NCI-H187 treated with DMSO at 0.1 percent for 48 hours (cell line): ENCODE measurements around the gene MICALL1.
"Not testable (repeated sequence)": the region's sequence is repeated elsewhere in the genome, so short reads cannot be mapped to it uniquely, and the experiment has no call there.

Source experiments
- DNase-seq: peaks from one replicate; lab custom pipeline; 2025; lab: John Stamatoyannopoulos, UW

The MICALL1 gene

DNA sequence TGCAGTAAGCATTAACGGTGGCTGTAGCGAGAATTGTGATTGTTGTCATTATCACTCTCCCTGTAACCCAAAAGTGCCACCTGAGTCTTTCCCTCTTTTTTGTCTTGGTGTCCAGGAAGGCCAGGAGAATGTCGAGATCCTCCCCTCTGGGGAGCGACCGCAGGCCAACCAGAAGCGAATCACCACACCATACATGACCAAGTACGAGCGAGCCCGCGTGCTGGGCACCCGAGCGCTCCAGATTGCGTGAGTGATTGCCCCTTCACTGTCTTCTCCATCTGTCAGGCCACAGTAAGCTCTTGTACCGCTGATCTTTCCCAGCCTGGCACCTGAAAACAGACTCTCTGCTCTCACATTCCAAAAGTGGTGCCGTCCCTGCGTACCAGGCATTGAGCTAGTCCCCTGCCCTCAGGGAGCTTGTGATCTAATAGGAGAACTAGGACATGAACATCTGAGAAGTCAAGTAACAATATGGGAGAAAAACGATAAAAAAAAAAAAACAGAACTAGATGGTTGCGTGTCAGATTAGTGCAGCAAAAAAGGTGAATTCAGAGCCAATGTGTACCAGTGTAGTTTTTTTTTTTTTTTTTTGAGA lies 53.2 kb downstream of the MICALL1 start:
- DNase-seq: no peak

DNA sequence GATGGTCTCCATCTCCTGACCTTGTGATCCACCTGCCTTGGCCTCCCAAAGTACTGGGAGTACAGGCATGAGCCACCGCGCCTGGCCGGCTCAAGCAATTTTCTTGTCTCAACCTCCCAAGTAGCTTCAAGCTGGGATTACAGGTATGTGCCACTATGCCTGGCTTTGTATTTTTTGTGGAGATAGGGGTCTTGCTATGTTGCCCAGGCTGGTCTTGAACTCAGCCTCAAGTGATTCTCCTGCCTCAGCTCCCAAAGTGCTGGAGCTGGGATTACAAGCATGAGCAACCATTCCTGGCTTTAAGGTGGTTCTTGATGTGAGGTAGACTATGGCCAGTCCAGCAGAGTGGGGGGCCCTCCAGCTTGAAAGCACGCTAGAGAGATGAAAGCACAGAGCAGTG lies 55.0 kb downstream of the MICALL1 start:
- no peak for DNase-seq

DNA sequence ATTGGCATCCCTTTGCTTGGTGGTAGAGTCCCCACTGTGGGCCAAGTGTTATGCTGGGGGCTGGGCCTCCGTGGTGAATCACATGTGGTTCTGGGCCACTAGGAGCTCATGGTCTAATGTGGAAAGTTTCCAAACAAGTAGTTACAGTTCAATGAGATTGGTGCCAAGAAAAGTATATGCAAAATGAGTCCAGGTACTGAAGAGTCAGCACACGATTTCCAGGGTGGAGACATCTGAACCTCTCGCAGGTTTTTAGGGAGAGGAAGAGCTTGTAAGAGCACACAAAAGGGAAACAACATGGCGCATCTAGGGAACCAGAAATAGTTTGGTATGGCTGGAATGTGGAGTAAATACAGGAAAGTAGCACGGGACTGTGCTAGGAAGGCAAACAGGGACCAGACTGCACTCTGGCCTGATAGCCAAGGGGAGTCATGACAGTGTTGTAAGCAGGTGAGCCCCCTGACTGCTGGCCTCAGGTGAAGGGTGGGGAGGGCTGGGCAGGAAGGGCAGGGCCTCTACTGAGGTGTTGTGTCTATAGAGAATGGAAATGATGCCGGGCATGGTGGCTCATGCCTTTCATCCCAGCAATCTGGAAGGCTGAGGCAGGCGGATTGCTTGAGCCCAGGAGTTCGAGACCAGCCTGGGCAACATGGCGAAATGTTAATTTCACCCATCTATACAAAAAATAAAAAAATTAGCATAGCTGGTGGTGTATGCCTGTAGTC lies 60.0 kb downstream of the MICALL1 start:
- DNase-seq: no peak

DNA sequence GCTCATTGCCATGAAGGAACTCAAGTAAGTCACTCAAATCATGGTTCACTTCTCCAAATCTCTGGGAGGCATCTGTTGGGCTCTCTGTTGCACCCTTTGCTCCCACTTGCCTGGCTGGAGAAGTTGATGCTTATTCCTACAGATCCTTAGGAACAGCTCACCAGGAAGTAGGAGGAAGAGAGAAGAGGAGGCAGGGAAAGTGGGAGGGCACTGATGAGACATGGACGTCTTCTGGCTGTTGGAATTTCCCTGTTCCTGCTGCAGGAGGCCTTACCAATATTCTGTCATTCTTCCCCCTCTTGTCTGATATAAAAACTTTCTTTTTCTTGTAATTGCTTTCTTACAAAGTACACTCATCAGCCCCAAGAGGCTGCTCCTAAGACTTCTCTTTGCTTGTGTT lies 61.0 kb downstream of the MICALL1 start:
- no peak for DNase-seq

DNA sequence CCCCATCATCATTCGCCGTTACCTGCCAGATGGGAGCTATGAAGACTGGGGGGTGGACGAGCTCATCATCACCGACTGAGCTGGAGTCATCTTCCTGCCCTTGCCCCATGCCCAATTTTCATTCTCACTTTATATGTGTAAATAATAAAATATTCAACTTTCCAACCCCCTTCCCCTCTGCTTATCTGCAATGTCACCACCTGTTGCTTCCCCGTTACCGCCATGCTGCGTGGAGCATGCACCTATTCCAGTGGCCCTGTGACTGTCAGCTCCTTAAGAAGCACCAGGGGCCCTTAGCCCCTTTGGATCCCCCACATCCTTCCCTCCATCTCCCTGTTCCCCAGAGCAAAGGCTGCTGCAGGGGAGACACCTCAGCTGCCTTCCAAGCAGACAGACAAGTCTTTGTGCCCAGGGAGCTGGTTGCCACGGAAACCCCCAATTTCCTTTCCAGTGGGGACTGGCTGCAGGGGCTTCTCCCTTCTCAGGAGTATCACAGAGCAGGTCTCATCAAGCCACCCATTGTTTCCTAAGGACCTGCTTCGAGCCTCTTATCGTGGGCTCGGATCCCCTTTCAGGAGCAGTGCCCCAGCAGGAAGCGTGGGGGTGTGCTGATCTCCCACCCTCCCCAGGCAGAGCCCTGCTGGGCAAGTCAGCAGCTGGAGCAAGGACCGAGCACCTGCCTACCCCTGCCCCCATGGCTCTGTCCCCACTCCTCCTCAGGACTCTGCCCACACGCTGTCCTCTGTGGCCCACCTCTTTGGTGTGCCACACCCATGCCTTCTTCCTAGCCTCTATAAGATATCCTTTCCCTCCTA lies 61.7 kb downstream of the MICALL1 start:
- DNase-seq: no peak

DNA sequence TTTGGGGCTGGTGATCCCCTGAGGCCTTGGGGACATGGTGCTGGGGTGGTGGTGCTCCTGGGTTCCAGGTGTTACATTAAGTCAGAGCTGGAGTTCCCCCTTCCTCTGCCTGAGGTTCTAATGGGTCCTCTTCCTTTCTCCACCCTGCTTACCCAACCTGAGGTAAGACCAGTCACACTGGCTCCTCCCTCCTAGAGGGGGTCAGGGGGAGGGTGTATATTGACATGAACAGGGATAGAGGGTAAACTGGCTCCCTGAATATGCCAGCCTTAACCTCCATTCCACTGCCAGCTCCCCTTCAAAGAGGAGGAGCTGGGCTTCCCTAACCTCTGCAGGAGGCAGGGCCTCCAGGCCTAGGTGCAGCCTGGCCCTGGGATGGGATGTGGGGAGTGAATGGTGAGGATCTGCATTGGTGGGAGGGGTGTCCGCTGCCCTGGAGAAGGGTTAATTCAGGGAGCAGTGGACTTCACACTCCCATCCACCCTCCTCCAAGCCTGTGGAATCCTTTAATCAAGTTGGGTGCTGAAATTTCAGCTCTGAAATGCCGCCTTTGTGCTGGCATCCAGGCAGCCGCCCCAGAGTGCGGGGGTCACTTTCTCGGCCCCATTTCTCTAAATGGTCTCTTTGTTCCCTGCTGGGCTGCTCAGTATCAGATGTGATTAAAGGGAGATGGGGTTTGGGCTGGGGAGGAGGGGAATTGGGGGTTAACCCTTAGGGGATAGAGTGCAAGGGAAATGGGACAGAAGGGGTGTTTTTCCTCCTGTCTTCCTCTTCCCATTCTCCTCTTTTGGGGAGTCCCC lies 62.6 kb downstream of the MICALL1 start:
- DNase-seq: no peak

DNA sequence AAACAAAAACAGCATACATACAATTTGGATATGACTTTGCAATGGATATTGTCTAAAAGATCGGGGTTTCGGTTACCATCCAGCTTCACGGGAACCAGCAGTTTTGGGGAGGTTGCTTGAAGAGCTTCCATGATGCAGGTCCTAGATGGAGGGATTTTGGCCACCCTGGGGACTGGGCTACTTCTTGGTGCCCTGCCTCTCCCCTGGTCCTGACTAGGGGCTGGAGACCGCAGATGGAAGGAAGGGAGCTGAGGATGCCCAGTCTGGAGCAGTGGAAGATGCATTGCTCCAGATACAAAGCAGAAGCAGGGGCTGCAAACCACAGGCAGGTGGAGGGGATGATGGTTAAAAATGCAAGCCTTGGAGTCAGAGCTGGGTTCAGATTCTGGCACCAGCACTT lies 64.8 kb downstream of the MICALL1 start:
- no peak for DNase-seq

DNA sequence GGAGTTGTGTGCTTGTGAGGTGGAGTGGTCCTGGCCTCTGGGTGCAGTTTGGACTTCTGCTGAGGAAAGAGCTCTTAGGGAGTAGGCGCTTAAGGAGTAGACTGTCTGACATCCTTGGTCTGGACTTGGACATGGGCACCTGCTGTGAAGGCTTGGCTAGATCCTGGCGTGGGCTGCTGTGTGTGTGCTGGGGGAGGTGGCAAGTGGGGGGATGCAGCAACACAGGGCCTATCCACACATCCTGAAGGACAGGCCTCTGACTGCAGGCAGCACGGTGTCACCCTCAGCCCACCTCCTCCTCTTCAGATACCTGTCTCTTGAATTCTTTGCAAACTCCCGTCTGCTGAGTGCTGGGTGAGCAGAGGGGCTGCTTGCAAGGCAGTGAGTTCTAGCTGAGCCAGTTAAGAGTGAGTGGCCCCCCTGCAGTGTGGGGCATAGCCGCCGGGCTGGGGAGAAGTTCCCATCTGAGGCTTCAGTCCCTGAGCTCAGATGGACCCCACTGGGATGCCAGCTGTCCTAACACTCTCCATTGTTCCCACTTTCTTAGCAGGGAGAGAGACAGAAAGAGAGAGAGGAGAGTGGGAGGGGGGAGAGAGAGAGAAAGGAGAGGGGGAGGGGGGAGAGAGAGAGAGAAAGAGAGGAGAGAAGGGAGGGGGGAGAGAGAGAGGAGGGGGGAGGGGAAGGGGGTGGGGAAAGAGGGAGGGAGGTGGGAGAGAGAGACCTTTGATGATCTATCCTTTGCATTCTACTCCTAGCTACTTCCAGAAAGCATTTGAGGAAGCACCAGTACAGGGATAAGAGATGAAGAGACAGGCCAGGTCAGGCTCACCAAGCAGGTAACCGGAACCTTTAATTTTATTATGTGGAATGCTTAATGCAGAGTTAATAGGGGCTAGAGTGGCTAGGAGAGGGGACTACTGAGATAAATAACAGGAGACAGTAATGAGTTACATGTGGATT lies 65.7 kb downstream of the MICALL1 start:
- DNase-seq: no peak

DNA sequence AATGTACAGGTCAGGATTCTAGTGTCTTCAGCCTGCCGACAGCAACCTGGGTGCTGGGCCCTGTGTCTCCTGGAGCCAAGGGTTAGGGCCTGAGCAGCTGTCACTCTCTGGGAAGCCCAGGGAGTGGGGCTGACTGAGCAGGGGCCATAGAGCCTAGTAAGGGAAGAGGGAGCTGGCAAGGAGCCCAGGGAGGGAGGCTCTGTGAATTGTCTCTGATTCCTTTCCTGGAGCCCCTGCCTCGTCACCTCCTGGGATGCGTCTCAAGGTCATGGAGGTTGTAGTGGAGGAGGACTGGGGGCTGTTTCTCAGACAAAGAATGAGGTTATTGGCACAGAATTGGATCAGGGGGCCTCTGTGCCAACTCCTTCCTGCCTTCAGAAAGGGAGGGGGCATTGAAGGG lies 66.4 kb downstream of the MICALL1 start:
- no peak for DNase-seq

DNA sequence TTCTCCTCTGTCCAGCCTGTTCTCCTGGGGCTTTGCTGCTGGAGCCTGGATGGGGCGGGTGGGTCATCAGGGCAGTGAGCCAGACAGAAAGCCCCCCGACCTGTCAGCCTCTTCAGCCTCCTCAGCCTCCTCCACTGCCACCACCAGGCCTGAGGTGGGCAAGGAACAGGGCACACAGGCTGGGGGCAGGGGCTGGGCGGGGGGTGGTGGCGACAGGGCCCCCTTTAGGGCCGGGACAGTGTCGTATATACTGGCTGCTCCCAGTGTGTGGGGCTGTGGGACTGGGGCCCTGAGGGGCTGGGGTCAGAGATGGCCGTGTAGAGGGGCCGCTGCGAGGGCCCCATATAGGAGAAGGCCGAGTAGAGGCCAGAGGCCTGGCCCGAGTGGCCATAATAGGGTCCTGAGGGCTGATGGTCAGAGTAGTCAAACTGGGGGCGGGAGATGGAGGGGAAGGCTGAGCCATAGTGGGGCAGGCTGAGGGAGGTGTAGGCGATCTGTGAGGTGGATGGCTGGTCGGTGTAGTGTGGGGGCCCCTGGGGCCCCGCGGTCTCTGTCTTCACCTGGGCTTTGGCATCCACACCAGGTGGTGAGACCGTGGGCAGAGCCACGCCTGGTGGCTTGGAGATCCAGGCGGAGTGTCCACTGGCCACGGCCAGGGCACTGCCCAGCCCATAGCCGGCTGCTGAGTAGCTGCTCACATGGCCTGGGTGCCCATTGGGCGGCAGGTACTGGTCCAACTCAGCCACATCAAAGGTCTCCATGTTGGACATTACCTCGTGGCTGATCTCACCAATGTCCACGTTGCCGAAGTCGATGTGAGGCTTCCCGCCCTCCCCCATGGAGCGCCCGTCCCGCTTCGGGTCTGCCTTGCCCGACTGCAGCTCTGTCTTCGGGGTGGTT lies 67.4 kb downstream of the MICALL1 start:
- no peak for DNase-seq

DNA sequence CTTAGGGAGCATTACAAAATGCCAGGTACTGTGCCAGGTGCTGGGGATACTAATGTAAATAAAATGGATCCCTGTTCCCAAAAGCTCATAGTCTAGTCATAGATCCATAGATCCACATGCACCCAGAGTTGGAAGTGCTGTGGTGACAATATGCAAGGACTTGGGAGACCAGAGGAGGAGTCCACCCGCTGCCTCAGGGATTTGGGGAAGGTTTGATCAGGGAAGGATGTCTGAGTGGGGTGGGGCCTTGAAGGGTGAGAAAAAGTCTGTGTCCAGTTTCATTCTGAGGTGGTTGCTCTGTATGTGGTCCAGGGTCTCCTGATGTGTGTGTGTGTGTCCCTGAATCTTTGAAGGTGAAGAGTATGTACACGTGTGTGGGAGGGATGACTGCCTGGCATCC lies 69.1 kb downstream of the MICALL1 start:
- DNase-seq: no peak

DNA sequence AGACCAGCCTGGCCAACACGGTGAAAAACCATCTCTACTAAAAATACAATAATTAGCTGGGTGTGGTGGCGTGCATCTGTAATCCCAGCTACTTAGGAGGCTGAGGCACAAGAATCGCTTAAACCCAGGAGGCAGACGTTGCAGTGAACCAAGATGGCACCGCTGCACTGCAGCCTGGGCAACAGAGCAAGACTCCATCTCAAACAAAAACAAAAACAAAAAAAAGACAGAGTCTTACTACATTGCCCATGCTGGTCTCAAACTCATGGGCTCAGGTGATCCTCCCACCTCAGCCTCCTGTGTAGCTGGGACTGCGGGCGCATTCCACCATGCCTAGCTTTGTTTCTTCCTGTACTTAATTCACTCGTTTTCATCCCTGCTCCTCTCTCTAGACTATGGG lies 69.9 kb downstream of the MICALL1 start:
- not testable (repeated sequence) for DNase-seq

DNA sequence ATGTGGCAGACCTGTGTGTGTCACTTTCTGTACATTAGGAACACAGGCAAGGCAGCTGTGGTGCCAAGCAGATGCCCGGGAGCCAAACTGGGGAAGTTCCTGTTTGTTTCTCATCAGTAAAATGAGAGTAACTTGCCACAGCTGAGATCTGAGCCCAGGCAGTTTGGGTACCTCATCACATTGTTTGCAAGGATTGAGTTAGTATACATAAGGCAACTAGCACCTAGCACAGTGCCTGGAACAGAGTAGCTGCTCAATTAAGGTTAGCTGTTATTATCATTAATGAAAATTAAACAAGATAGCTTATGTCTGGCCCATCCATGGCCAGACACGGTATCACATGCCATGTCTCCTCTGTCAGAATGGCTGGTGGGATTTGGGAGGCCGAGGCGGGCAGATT lies 70.5 kb downstream of the MICALL1 start:
- DNase-seq: no peak

DNA sequence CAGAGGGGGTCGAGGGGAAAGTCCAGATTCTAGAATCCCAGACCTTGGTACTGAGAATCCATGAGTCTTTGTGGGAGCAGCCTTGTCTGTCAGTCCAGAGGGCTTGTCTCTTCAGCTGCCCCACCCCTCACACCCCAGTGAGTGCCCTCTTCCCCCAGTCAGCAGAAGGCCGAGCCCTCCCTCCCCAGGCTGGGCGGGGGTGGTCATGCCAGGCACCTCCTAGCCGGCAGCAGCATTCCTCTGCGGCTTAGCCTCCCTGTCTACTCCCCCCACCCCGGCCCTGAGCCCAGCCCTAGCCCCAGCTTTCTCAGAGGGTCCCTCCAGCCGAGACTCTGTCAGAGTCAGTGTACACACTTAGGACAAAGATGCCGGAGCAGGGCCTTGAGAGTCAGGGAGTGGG lies 73.7 kb downstream of the MICALL1 start:
- no peak for DNase-seq

DNA sequence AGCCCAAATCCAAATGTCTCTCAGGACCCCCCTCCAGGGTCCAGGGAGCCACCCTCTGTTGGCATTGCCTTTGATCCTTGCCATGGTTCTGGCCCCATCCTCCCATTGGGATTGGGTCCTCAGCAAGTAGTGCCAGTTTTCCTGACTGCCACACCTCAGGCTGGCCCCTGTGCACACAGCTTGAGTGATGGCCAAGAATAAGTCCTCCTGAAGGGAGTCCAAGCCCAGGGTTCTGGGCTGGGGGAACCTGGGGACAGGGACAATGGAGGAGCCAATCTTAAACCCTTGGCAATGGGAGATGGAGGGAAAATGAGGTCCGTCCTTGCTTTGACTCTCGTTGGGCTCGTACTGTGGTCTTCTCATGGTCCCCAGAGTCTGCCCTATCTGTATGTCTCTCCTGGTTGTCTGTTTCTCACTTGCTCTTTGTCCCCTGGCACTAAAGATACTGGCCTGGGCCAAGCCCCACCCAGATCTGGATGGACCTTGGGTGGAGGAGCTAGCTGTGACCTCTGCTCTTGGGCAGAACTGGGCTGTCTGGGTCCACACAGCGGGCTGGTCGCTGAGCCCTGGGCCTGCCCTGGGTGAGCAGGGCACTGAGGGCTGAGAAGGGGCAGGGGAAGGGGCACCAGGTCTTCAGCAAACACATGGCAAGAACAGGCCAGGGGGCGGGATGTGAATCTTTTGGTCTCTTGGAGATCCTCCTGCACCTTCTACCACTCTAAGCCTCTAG lies 75.3 kb downstream of the MICALL1 start:
- DNase-seq: no peak

DNA sequence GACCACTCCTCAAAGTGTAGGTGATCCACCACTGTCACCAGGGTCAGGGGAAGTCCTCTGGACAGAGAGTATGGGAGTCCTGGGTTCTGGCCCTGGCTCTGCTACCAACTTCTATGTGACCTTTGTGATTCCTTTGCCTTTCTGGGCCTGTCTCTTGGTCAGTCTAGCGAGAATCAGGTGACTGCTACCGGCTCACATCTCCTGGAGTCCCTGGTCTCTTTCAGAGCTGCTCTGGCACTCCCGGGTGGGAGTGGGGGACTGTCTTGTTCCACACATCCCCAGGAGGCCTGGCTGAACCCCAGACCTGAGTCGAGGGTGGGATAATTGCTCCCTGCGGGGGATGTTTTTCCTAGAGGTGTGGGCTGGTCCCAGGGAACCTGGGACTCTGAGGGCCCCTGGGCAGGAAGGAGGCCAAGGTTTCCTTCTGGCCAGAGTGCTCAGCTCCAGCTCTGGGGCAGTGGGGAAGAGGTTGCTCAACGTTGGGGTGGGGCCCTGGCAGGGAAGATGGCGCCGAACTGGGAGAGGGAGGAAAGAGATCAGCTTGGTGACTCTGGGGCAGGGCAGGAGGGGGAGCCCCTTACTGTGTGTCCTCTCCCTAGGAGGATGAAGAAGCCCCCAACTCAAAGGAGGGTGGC lies 76.2 kb downstream of the MICALL1 start:
- DNase-seq: no peak

DNA sequence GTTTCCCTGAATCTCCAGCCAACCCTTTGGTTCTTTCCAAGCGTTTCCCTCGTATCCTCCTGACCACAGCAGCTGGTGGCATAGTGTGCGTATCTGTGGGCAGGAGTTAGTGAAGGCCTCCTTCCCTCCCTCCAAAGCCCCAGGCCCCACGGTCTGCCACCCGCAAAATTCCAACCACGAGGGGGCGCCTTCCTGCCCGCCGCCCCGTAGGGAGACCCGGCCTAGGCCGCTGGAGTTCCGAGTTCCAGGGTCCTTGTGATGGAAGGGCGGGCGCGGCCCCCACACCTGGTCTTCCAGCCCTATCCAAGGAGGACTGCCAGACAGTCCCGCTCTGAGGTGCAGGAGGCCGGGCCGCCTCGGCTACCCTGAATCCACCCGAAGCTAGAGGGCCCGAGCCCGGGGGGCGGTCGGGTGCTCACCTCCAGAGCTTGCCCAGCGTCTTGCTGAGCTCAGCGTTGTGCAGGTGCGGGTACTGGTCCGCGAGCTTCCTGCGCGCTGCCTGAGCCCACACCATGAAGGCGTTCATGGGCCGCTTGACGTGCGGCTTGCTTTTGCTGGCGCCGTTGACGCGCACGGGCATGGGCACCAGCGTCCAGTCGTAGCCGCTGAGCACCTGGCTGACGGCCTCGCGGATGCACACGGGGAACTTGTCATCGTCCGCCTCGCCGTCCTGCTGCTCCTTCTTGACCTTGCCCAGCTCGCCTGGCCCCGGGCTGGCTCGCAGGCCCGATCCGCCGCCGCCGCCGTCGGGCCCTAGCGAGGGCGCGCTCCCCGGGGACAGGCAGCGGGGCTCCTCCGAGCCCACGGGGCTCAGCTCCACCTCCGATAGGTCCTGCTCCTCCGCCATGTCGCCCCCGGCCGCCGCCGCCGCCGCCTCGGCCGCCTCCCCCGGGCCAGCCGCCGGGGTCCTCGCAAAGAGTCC lies 77.1 kb downstream of the MICALL1 start:
- DNase-seq: no peak
